Gastroesophageal sphincter (tissue), 4 donors: Measurements from ENCODE around the gene DNLZ. TPM values are rescaled to one million over a fixed set of nuclear protein-coding genes. Genes with fewer than 3 reads are reported as not detected.

Experiments used
- ATAC-seq: fragments of 150-250 bp; one replicate; pipeline ENCODE4 v1.9.1; 2016; ENCODE audit warnings: mild to moderate bottlenecking, moderate library complexity
- H3K27ac ChIP-seq, 4 donors: fragments of 200-600 bp; sonication (generic) in 3 of 4; 1 replicate in 3 of 4; 2 replicates in 1 of 4; pipeline ENCODE4 v1.5.1; 2016 to 2019
- H3K27me3 ChIP-seq: fragments of 200-600 bp; sonication (generic); one replicate; pipeline ENCODE4 v1.5.1; 2019
- H3K36me3 ChIP-seq, 2 donors: fragments of 200-600 bp; sonication (generic); one replicate each; pipeline ENCODE4 v1.5.1; 2019; ENCODE audit warnings: control low read depth in 1 of 2
- H3K4me1 ChIP-seq, 3 donors: fragments of 200-600 bp; sonication (generic); 1 replicate in 2 of 3; 2 replicates in 1 of 3; pipeline ENCODE4 v1.5.1; 2016 to 2019; ENCODE audit warnings: control low read depth in 2 of 3
- H3K4me3 ChIP-seq, 2 donors: fragments of 200-600 bp; sonication (generic); one replicate each; pipeline ENCODE4 v1.5.1; 2019; ENCODE audit warnings: mild to moderate bottlenecking in 1 of 2, moderate library complexity in 1 of 2
- H3K9me3 ChIP-seq, 3 donors: fragments of 200-600 bp; sonication (generic); one replicate each; pipeline ENCODE4 v1.5.1; 2017 to 2019; ENCODE audit warnings: control low read depth in 2 of 3
- EP300 ChIP-seq: sonication (generic); formaldehyde crosslinking; IDR thresholded peaks from one replicate; pipeline ENCODE4 v1.6.1; 2017; ENCODE audit warnings: antibody characterized with exemption, mild to moderate bottlenecking
- POLR2A ChIP-seq, 2 donors: fragments of 450-650 bp; IDR thresholded peaks; one replicate each; pipeline ENCODE4 v1.6.1; 2017; ENCODE audit warnings: antibody characterized with exemption in 2 of 2, mild to moderate bottlenecking in 2 of 2, moderate library complexity in 1 of 2
- POLR2AphosphoS5 ChIP-seq: sonication (generic); formaldehyde crosslinking; IDR thresholded peaks from one replicate; pipeline ENCODE4 v1.6.1; 2017; ENCODE audit warnings: antibody characterized with exemption
- WGBS, 2 donors: methylation state at CpG; one replicate each; pipeline ENCODE4 v1.1.5; 2018; ENCODE audit warnings: low coverage in 1 of 2; 5-methylcytosine and 5-hydroxymethylcytosine counted together
- total RNA-seq, 4 donors: library from RNA; depleted of rRNA; stranded (reverse); fragments of >200 nt; gene quantifications; one replicate each; pipeline ENCODE4 v1.1.0, GENCODE V29; 2016
- TF ChIP-seq, protein P1 (sequence below), 4 experiments: fragments of 200-600 bp in 2 of 4; fragments of 450-650 bp in 2 of 4; sonication (generic) in 1 of 4; IDR thresholded peaks; one replicate each; pipeline ENCODE4 v1.5.1; 2017 to 2019; ENCODE audit warnings: antibody characterized with exemption in 4 of 4, mild to moderate bottlenecking in 2 of 4, moderate library complexity in 2 of 4

Gene DNLZ
- total RNA-seq, 4 donors from 2014 or later = 8.4 to 23.7 (median 15.7) TPM

DNA sequence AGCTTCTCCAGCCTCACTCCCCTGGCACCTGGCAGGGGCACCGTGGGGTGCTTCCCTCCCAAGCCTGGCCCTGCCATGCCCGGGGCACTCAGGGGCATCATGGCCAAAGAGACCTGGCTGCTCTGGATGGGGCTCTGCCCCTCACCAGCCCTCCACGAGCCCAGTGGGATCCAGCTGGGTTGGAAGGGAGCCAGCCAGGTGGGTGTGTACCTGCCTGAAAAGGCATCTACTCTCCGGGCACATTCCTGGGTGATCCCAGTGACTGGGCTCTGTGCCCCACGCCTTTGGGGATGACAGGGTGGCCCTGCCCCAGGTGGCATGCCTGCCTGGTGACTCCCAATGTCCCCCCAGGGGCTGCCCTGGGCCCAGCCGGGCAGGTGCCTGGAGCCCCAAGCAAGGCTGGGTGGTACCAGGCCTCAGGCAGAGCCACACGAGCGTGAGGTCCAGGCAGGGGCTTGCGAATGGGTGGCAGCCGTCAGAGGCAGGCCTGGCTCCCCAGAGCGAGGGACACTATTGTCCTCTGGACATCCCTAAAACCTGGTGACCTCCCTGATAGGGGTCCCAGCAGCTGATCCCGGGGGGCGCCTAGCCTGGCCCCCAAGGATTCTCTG is 35.4 kb downstream of the DNLZ start:
- WGBS, 2 donors = 0% methylated on average over 1 of the region's 13 CpGs; no CpG with 5 or more reads in 1 of the 2 donors
- no peaks in the 10 kb centered on the region for H3K9me3 ChIP-seq
- no peaks in the 10 kb centered on the region for H3K27me3 ChIP-seq
- peaks cover 0 to 52% (median 26%) of the 10 kb centered on the region in 3 donors for H3K4me1 ChIP-seq
- H3K27ac ChIP-seq = peak overlapping the region in 3 of 4 donors; percentile 83 to 87 (median 84)
- no peaks in the 10 kb centered on the region for H3K36me3 ChIP-seq
- TF ChIP-seq EP300 (no peak), POLR2AphosphoS5 (no peak), POLR2A (IDR thresholded peaks at IDR 0.05) (no peak)
- TF ChIP-seq, protein P1, sequence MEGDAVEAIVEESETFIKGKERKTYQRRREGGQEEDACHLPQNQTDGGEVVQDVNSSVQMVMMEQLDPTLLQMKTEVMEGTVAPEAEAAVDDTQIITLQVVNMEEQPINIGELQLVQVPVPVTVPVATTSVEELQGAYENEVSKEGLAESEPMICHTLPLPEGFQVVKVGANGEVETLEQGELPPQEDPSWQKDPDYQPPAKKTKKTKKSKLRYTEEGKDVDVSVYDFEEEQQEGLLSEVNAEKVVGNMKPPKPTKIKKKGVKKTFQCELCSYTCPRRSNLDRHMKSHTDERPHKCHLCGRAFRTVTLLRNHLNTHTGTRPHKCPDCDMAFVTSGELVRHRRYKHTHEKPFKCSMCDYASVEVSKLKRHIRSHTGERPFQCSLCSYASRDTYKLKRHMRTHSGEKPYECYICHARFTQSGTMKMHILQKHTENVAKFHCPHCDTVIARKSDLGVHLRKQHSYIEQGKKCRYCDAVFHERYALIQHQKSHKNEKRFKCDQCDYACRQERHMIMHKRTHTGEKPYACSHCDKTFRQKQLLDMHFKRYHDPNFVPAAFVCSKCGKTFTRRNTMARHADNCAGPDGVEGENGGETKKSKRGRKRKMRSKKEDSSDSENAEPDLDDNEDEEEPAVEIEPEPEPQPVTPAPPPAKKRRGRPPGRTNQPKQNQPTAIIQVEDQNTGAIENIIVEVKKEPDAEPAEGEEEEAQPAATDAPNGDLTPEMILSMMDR (IDR thresholded peaks at IDR 0.05) = no peak
- peak overlapping the region; percentile 60 to 86 for H3K4me3 ChIP-seq
- ATAC-seq = peak; percentile 10

DNA sequence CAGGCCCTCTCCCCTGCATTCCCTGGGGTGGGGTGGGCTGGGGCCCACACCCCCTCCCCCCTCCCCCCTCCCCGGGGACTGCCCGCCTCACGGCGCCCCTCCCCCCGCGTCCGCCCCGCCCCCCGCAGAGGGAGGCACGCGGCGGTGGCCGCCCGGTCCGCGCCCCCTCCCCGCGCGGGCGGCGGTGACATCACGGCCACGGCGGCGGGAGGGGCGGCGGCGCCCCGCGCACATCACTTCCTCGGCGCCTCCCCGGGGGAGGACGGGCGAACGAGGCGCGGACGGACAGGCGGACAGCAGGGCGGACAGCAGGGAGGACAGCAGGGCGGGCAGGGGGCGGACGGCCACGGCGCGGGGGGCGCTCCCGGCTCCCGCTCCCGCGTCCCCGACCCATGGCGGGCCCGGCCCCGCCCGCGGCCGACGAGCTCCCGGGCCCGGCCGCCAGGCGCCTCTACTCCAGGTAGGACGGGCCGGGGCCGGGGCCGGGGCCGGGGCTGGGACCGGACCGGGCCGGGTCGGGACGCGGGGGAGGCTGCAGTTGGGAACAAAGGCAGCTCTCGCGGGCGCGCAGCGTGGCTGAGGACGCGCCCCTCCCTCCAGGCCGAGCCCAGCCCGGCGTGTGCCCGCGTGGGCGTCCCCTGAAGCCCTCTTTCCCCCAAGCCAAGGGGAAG is 36.1 kb downstream of the DNLZ start, which contains the start of gene GPSM1:
Gene GPSM1, plus strand, starts transcription at position 236 of the 671 bp plus-strand sequence. Its CDS starts 157 bp downstream, at position 393.
- no peaks in the 10 kb centered on the region for H3K36me3 ChIP-seq
- peak; percentile 76 for ATAC-seq
- peak; percentile 71 for TF ChIP-seq POLR2AphosphoS5
- TF ChIP-seq, protein P1 (IDR thresholded peaks at IDR 0.05) = peak in 1 of 4 experiments; percentile 43
- no peak for TF ChIP-seq EP300
- peak in 1 of 2 donors; percentile 66 for TF ChIP-seq POLR2A (IDR thresholded peaks at IDR 0.05)
- peaks cover 0 to 52% (median 26%) of the 10 kb centered on the region in 3 donors for H3K4me1 ChIP-seq
- no peaks in the 10 kb centered on the region for H3K9me3 ChIP-seq
- no peaks in the 10 kb centered on the region for H3K27me3 ChIP-seq
- peak within 1 kb of the TSS; percentile 2 to 87 (median 84) for H3K27ac ChIP-seq
- H3K4me3 ChIP-seq = peak within 1 kb of the TSS; percentile 60 to 86
- WGBS, 2 donors = no CpG with 5 or more reads among the region's 88 CpGs

DNA sequence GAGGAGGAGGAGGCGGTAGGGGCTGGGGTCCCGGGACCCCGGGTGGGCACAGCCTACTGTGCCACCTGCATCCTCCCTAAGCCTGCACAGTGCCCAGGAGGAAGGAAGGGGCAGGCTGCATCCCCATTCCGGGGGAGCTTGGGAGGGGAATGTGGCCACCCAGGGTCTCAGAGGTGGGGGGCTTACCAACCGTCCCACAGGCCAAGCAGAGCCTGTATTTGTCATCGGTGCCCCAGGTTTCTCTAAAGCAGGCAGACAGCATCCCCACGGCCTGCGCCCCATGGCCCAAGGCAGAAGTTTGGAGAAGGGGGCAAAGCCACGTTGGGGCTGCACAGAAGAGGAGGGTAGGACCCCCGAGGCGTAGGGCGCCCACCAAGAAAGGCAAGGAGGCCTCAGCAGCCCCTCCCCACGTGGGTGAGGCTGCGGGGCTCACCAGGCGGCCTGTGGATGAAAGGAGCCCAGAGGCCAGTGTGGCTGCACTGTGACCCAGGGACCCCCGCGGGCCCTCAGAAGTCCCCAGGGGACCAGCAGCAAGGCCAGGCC is 36.7 kb downstream of the DNLZ start:
- H3K9me3 ChIP-seq = no peaks in the 10 kb centered on the region
- peak overlapping the region; percentile 60 to 86 for H3K4me3 ChIP-seq
- H3K27me3 ChIP-seq = no peaks in the 10 kb centered on the region
- no peaks in the 10 kb centered on the region for H3K36me3 ChIP-seq
- H3K27ac ChIP-seq = peak overlapping the region; percentile 2 to 87 (median 84)
- 0 to 33% methylated on average over 2 to 3 of the region's 17 CpGs for WGBS, 2 donors
- H3K4me1 ChIP-seq = peaks cover 0 to 52% (median 26%) of the 10 kb centered on the region in 3 donors
- peak; percentile 7 for ATAC-seq
- TF ChIP-seq POLR2A (IDR thresholded peaks at IDR 0.05) = no peak
- TF ChIP-seq POLR2AphosphoS5 = no peak
- no peak for TF ChIP-seq EP300
- TF ChIP-seq, protein P1 (IDR thresholded peaks at IDR 0.05) = no peak

DNA sequence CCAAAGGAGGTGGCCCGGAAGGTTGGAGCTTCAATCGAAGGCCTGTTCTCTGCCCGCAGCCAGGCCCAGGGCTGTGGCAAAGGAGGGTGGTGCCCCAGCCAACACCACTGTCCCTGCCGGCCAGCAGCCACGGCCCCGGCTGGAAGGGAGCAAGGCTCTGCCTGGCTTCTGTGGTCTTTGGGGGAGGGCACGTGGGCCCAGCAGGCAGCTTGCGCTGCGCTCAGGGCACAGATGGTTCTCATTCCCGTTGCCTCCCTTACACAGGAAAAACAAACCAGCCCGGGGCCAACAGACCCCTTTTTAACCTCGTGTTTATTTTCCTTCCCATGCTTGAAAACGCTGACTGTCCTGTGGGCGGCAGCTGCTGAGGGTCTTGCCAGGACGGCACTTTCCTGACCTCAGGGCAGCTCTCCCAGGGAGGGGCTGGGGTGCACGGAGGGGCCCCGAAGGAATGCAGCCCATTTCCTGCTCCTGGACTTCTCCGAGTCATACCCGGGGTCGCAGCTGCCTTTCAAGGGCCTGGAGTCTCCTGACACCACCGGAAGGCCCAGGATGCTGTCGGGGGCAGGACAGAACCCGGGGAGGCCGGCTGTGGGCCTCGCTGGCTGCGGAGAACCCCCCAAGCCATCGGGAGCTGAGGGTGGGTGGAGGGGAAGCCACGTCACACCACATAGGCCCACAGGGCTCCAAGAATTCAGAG is 37.3 kb downstream of the DNLZ start:
- H3K4me1 ChIP-seq = peaks cover 0 to 52% (median 26%) of the 10 kb centered on the region in 3 donors
- no CpG with 5 or more reads among the region's 28 CpGs for WGBS, 2 donors
- no peaks in the 10 kb centered on the region for H3K27me3 ChIP-seq
- no peaks in the 10 kb centered on the region for H3K36me3 ChIP-seq
- H3K4me3 ChIP-seq = peak overlapping the region in 1 of 2 donors; percentile 86
- no peak for ATAC-seq
- TF ChIP-seq POLR2AphosphoS5 = no peak
- no peak for TF ChIP-seq EP300
- TF ChIP-seq, protein P1 (IDR thresholded peaks at IDR 0.05) = no peak
- no peak for TF ChIP-seq POLR2A (IDR thresholded peaks at IDR 0.05)
- no peaks in the 10 kb centered on the region for H3K9me3 ChIP-seq
- peak overlapping the region in 3 of 4 donors; percentile 83 to 87 (median 84) for H3K27ac ChIP-seq
